HEK293 (cell line): Measurements from ENCODE around the gene MBLAC1.
A peak's percentile ranks its signal among the peaks of the same experiment; 100 is the strongest.

Source experiments
- CTCF ChIP-seq: fragments of 450-650 bp; formaldehyde crosslinking; IDR thresholded peaks from 2 replicates; pipeline ENCODE4 v1.5.1; 2016; ENCODE audit warnings: missing biosample characterization, missing genetic modification characterization
- FEZF1 ChIP-seq: fragments of 450-650 bp; formaldehyde crosslinking; IDR thresholded peaks from 2 replicates; pipeline ENCODE4 v1.5.1; 2016; ENCODE audit warnings: missing biosample characterization, missing genetic modification characterization
- HIC1 ChIP-seq: fragments of 450-650 bp; formaldehyde crosslinking; IDR thresholded peaks from 2 replicates; pipeline ENCODE4 v1.5.1; 2016; ENCODE audit warnings: missing biosample characterization, missing genetic modification characterization
- KLF16 ChIP-seq: fragments of 450-650 bp; formaldehyde crosslinking; IDR thresholded peaks from 2 replicates; pipeline ENCODE4 v1.5.1; 2017; ENCODE audit warnings: missing biosample characterization, missing genetic modification characterization
- MEIS1 ChIP-seq: sonication (generic); formaldehyde crosslinking; IDR thresholded peaks from 2 replicates; pipeline ENCODE4 v1.8.1; 2022; ENCODE audit warnings: missing genetic modification reagents, mild to moderate bottlenecking, borderline replicate concordance
- PRDM4 ChIP-seq: fragments of 450-650 bp; formaldehyde crosslinking; IDR thresholded peaks from 2 replicates; pipeline ENCODE4 v1.5.1; 2017; ENCODE audit warnings: missing biosample characterization, missing genetic modification characterization
- SCRT1 ChIP-seq: fragments of 450-650 bp; formaldehyde crosslinking; IDR thresholded peaks from 2 replicates; pipeline ENCODE4 v1.5.1; 2016; ENCODE audit warnings: missing biosample characterization, missing genetic modification characterization, borderline replicate concordance
- SETDB1 ChIP-seq: IDR thresholded peaks from one replicate; pipeline ENCODE4 v1.6.1; 2017; ENCODE audit warnings: mild to moderate bottlenecking, low read length, moderate library complexity, mixed read lengths; ENCODE audit not compliant: insufficient read length
- ZBTB20 ChIP-seq: fragments of 450-650 bp; formaldehyde crosslinking; IDR thresholded peaks from 2 replicates; pipeline ENCODE4 v1.5.1; 2016; ENCODE audit warnings: missing biosample characterization, missing genetic modification characterization
- ZBTB7A ChIP-seq: fragments of 450-650 bp; formaldehyde crosslinking; IDR thresholded peaks from 2 replicates; pipeline ENCODE4 v1.5.1; 2016; ENCODE audit warnings: low read depth, missing biosample characterization, missing genetic modification characterization
- ZFHX2 ChIP-seq: fragments of 450-650 bp; formaldehyde crosslinking; conservative IDR thresholded peaks from 2 replicates; pipeline ENCODE4 v1.5.1; 2016; ENCODE audit warnings: missing biosample characterization, missing genetic modification characterization
- ZNF214 ChIP-seq: fragments of 450-650 bp; formaldehyde crosslinking; IDR thresholded peaks from 2 replicates; pipeline ENCODE4 v1.5.1; 2017; ENCODE audit warnings: missing biosample characterization, mild to moderate bottlenecking, missing genetic modification characterization, borderline replicate concordance
- ZNF280D ChIP-seq: fragments of 450-650 bp; formaldehyde crosslinking; IDR thresholded peaks from 2 replicates; pipeline ENCODE4 v1.5.1; 2016; ENCODE audit warnings: missing biosample characterization, missing genetic modification characterization
- ZNF398 ChIP-seq: fragments of 450-650 bp; formaldehyde crosslinking; IDR thresholded peaks from 2 replicates; pipeline ENCODE4 v1.5.1; 2017; ENCODE audit warnings: missing biosample characterization, missing genetic modification characterization
- ZNF423 ChIP-seq: fragments of 450-650 bp; formaldehyde crosslinking; IDR thresholded peaks from 2 replicates; pipeline ENCODE4 v1.5.1; 2016; ENCODE audit warnings: missing biosample characterization, missing genetic modification characterization
- ZNF501 ChIP-seq: fragments of 450-650 bp; formaldehyde crosslinking; IDR thresholded peaks from 2 replicates; pipeline ENCODE4 v1.5.1; 2016; ENCODE audit warnings: missing biosample characterization, missing genetic modification characterization
- ZNF510 ChIP-seq: fragments of 450-650 bp; formaldehyde crosslinking; IDR thresholded peaks from 2 replicates; pipeline ENCODE4 v1.5.1; 2018; ENCODE audit warnings: mild to moderate bottlenecking, missing genetic modification characterization, missing biosample characterization; ENCODE audit not compliant: insufficient replicate concordance
- ZNF530 ChIP-seq: fragments of 450-650 bp; formaldehyde crosslinking; IDR thresholded peaks from 2 replicates; pipeline ENCODE4 v1.5.1; 2016; ENCODE audit warnings: low read depth, missing biosample characterization, missing genetic modification characterization
- ZNF561 ChIP-seq: fragments of 450-650 bp; IDR thresholded peaks from 2 replicates; pipeline ENCODE4 v1.5.1; 2018; ENCODE audit warnings: missing biosample characterization, missing genetic modification characterization, borderline replicate concordance
- ZNF571 ChIP-seq: fragments of 450-650 bp; formaldehyde crosslinking; IDR thresholded peaks from 2 replicates; pipeline ENCODE4 v1.5.0; 2017; ENCODE audit warnings: missing biosample characterization, missing genetic modification characterization
- ZNF624 ChIP-seq: fragments of 450-650 bp; formaldehyde crosslinking; IDR thresholded peaks from 2 replicates; pipeline ENCODE4 v1.5.1; 2017; ENCODE audit warnings: missing biosample characterization, missing genetic modification characterization
- ZNF639 ChIP-seq: fragments of 450-650 bp; formaldehyde crosslinking; IDR thresholded peaks from 2 replicates; pipeline ENCODE4 v1.5.1; 2016; ENCODE audit warnings: missing biosample characterization, missing genetic modification characterization
- ZNF670 ChIP-seq: fragments of 450-650 bp; formaldehyde crosslinking; IDR thresholded peaks from 2 replicates; pipeline ENCODE4 v1.5.1; 2016; ENCODE audit warnings: missing biosample characterization, missing genetic modification characterization, low read depth
- ZNF704 ChIP-seq: fragments of 450-650 bp; formaldehyde crosslinking; IDR thresholded peaks from 2 replicates; pipeline ENCODE4 v1.5.1; 2016; ENCODE audit warnings: missing biosample characterization, missing genetic modification characterization
- ZNF785 ChIP-seq: fragments of 450-650 bp; formaldehyde crosslinking; IDR thresholded peaks from 2 replicates; pipeline ENCODE4 v1.5.1; 2016; ENCODE audit warnings: missing biosample characterization, missing genetic modification characterization

Gene MBLAC1

GRCh38 chr7:100100420-100101015 lies 26.2 kb upstream of the MBLAC1 start (continued):
- TF ChIP-seq ZNF704 (tag by site-specific recombination) (peak; percentile 85), HIC1 (tag by site-specific recombination) (no peak; the same call in 1 of the 2 replicates), ZNF280D (tag by site-specific recombination) (no peak), ZBTB7A (tag by site-specific recombination) (peak; percentile 72; the same call in 1 of the 2 replicates), ZNF639 (tag by site-specific recombination) (peak; percentile 72; the same call in 1 of the 2 replicates), ZNF624 (tag by site-specific recombination) (no peak), ZNF670 (tag by site-specific recombination) (no peak), ZNF501 (tag by site-specific recombination) (peak; percentile 85), SCRT1 (no peak), FEZF1 (no peak; the same call in 1 of the 2 replicates), MEIS1 (CRISPR knock-in tag) (no peak), ZNF571 (tag by site-specific recombination) (no peak), ZNF398 (tag by site-specific recombination) (peak; percentile 39; the same call in 1 of the 2 replicates), KLF16 (tag by site-specific recombination) (peak; percentile 97), ZNF423 (tag by site-specific recombination) (no peak), ZFHX2 (peak; percentile 97), ZNF214 (no peak), CTCF (tag by site-specific recombination) (no peak), ZNF561 (tag by site-specific recombination) (peak; percentile 81; the same call in 1 of the 2 replicates), ZNF530 (tag by site-specific recombination) (no peak), ZBTB20 (tag by site-specific recombination) (peak; percentile 66; the same call in 1 of the 2 replicates), ZNF785 (tag by site-specific recombination) (peak; percentile 28; the same call in 1 of the 2 replicates), SETDB1 (no peak), PRDM4 (tag by site-specific recombination) (peak; percentile 54; the same call in 1 of the 2 replicates), ZNF510 (tag by site-specific recombination) (no peak)
